CD4-positive, alpha-beta T cell treated with Interferon alpha-2 for 1 hour (primary cell): ENCODE measurements around the gene GNAZ.

Experiments
- DNase-seq, 2 donors: peaks; one replicate each; pipeline ENCODE4 v3.0.0-alpha.2; 2020 to 2022

Gene GNAZ

GRCh38 chr22:23065495-23066122 is 4.7 kb upstream of the GNAZ start:
- DNase-seq: no peak

DNA sequence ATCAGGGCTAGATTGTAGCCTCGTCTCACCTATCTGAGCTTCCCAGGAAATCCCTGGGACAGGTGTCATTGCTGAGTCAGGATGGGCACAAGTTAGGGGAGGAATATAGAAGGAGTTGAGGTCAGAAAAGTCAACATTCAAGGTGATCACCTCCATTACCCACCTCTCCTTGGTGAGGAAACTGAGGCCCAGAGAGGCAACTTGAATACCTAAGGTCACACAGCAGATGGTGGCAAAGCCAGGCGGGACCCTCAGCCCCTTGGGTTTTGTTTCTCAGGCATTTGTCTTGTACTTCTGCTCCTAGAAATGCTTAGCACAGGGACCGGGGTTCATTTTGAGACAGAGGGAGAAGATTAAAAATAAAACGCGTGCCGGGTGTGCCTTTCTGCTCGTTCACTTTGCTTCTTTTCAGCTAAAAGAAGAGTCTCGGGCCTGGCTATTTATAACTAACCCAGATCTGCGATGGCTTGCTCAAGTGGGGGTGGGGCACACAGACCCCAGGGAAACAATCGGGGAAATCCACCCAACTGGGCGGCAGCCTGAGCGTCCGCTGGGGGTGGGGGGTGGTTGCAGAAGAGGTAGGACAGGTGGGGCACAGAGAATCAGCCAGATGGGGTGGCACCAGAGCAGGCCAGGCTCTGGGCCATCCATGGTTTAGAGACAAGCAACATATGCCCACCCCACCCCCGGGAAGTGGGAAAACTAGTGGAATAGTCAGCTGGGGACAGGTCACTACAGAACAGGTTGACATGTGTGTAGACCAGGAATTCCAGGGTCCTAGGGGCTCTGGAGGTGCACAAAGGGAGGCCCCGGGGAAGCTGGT is 3.9 kb upstream of the GNAZ start:
- no peak for DNase-seq

DNA sequence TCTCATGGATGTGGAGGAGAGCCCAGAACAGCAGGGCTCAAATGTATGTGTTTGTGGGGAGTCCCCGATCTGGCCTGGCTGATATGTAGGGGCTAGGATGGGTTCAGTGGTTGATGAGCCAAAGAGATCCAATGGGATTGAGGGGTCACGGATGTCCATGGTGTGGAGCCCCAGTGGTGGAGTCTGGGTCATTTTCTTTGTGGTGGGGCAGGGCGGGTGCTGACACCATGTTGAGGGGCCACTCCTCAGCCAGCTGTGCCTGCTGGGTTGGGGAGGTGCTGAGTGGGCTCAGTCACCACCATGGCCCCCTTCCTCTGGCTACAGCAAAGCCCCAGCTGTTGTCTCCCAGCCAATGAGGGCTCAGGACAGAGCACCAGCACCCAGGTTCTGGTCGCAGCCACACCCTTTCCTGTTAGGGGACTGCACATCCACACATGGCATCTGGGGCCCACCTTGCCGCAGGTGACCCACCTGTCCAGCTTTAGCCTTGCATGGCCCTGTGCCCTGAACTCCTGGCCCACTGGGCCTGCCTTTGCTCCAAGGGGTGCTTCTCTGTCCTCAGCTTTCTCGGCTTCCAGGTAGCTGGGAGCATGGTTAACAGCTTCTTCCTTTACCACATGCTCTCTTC is 3.2 kb upstream of the GNAZ start:
- no peak for DNase-seq

DNA sequence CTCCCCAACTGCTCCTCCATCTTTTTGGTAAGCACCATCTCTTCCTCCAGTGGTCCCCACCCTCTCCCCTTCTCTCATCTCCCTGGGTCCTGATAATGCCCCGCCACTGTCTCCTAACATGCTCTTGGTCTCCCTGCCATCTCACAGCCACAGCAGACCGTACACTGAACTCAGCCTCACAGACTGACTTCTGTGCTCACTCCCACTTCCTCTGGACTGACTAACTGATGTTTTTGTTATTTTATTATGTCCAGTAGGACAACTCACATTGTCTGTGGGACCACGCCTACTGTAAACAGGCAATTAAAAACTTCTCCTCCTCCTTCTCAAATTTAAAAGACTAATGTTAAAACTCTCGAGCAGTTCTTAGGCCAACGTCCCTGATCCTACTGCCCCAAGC is 2.6 kb upstream of the GNAZ start:
- DNase-seq: no peak

GRCh38 chr22:23068096-23068831 is 2.1 kb upstream of the GNAZ start:
- no peak for DNase-seq

GRCh38 chr22:23068832-23069385 is 1.4 kb upstream of the GNAZ start:
- DNase-seq: no peak

- peak; percentile 90 to 94 for DNase-seq
Measured at GRCh38 chr22:23069502-23070357, 589 bp upstream of the GNAZ start.

GRCh38 chr22:23071230-23072076 is 1.1 kb downstream of the GNAZ start:
- DNase-seq: no peak

GRCh38 chr22:23072077-23072910 is 2.0 kb downstream of the GNAZ start:
- DNase-seq: no peak

GRCh38 chr22:23072911-23073491 is 2.7 kb downstream of the GNAZ start:
- no peak for DNase-seq

GRCh38 chr22:23073526-23074229 is 3.4 kb downstream of the GNAZ start:
- no peak for DNase-seq

DNA sequence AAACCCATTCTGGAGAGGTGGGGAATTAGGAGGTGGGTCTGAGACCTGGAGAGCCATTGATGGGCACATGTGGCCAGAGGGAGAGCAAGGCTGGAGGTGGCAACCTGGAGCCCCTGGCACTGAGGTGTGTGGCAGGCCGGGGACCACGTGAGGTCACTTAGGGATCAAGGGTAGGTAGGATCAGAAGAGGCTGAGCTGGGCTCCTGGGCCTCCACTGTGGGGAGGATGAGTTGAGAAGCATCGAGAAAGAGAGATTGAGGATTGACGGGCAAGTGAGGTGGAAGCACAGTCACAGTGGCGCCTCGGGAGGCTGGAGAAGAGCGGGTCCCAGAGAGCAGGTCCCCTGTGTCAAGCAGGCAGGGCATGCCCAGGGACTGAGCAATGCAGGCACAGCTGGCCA is 4.1 kb downstream of the GNAZ start:
- no peak for DNase-seq

DNA sequence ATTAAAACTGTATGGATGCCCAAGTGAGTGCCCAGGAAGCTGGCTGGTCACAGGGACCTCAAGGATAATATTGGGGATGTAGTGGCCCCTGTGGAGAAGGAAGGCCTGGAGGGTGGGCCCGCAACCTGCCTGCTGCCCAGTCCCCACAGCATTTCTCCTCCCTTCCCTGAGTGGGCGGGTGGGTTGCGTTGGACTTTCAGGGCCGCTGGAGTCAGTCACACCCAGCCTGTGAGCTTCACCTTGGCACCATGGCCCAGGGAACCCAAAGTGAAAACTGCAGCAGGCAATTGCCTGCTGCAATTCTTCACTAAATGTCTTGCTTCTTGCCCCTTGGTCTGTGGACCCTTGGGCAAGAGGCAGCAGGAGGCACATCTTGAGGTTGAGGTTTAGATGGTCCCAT is 4.7 kb downstream of the GNAZ start:
- no peak for DNase-seq

GRCh38 chr22:23075525-23076216 is 5.4 kb downstream of the GNAZ start:
- no peak for DNase-seq

DNA sequence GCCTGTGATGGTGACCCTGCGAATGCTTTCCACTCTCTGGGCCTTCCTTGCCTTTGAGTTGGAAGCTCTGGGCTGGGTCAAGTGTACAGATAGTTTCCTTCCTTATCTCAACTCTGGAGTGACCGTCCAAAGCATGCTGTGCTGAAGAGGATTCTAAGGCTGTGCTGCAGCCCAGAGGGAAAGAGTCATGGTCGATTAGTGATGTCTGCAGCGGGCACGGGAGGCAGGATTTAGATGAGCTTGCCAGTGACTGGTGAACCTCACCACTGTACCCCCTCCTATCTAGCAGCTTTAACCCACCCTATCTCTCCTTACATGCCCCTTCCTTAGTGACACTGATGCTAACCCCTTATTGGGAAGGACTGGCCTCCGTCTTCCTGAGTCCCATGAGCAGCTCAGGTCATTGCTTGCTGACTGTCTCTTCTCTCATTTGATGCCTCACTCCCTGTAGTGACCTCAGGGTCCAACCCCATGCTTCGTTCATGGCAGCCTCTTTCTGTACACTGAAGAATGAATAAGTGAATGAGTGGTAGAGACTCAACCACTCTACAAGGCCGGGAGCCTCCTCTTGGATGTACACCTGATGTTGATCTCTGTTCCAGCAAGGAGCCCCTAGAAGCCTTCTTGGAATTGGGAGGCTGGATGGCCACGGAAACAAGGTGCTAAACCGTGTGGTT is 6.7 kb downstream of the GNAZ start:
- DNase-seq: no peak

GRCh38 chr22:23077627-23078461 is 7.5 kb downstream of the GNAZ start:
- DNase-seq: no peak

DNA sequence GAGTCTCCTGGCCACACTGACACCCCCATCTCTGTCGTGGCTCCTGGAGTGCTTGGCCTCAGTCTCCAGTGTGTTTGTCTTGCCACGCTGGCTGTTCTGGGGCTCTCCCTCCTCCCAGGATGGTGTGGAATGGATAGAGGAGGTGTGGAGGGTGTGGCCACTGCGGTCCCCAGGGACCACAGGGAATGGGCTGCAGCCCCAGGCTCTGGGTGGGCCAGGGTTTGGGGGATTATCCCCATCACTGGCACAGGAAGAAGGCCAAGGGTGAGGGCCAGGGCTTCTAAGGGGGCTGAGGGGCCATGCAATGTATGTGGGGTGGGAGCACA is 8.1 kb downstream of the GNAZ start:
- DNase-seq: no peak
